ENCODE measurements around the gene MEF2D. TPM values are rescaled to one million over a fixed set of nuclear protein-coding genes. Genes with fewer than 3 reads are reported as not detected.

MEF2D gene
- polyA plus RNA-seq, 4 donors, result 23.3 to 24.8 (median 24.3) TPM

- DNase-seq (ENCODE audit: low read depth in 4 of 4, low spot score in 3 of 4), result no peak
These were observed 52.2 kb downstream of the MEF2D start for GRCh38 chr1:156448134-156448967.

- DNase-seq (ENCODE audit: low read depth in 4 of 4, low spot score in 3 of 4), result peak; percentile 63 to 71 (median 66)
These were observed 54.7 kb downstream of the MEF2D start for GRCh38 chr1:156445789-156446263.

- DNase-seq (ENCODE audit: low read depth in 4 of 4, low spot score in 3 of 4), result no peak
These were observed 56.1 kb downstream of the MEF2D start for GRCh38 chr1:156444407-156445001.

GRCh38 chr1:156443286-156443685, 57.3 kb downstream of the MEF2D start:
- DNase-seq (ENCODE audit: low read depth in 4 of 4, low spot score in 3 of 4), result no peak

- DNase-seq (ENCODE audit: low read depth in 4 of 4, low spot score in 3 of 4), result no peak
These were observed 59.7 kb downstream of the MEF2D start for GRCh38 chr1:156440654-156441437.

GRCh38 chr1:156439777-156440183, 60.8 kb downstream of the MEF2D start:
- no peak for DNase-seq (ENCODE audit: low read depth in 4 of 4, low spot score in 3 of 4)

GRCh38 chr1:156439036-156439776, 61.4 kb downstream of the MEF2D start:
- DNase-seq (ENCODE audit: low read depth in 4 of 4, low spot score in 3 of 4), result no peak

GRCh38 chr1:156438278-156438987, 62.1 kb downstream of the MEF2D start:
- DNase-seq (ENCODE audit: low read depth in 4 of 4, low spot score in 3 of 4), result no peak

GRCh38 chr1:156437037-156437867, 63.3 kb downstream of the MEF2D start:
- DNase-seq (ENCODE audit: low read depth in 4 of 4, low spot score in 3 of 4), result no peak

GRCh38 chr1:156436141-156437036, 64.2 kb downstream of the MEF2D start:
- DNase-seq (ENCODE audit: low read depth in 4 of 4, low spot score in 3 of 4), result no peak

GRCh38 chr1:156435545-156436140, 64.9 kb downstream of the MEF2D start:
- DNase-seq (ENCODE audit: low read depth in 4 of 4, low spot score in 3 of 4), result no peak

GRCh38 chr1:156434989-156435544, 65.5 kb downstream of the MEF2D start:
- no peak for DNase-seq (ENCODE audit: low read depth in 4 of 4, low spot score in 3 of 4)

GRCh38 chr1:156433602-156434001, 67.0 kb downstream of the MEF2D start:
- DNase-seq (ENCODE audit: low read depth in 4 of 4, low spot score in 3 of 4), result no peak

GRCh38 chr1:156433032-156433431, 67.5 kb downstream of the MEF2D start:
- DNase-seq (ENCODE audit: low read depth in 4 of 4, low spot score in 3 of 4), result no peak

GRCh38 chr1:156432669-156433018, 67.9 kb downstream of the MEF2D start:
- no peak for DNase-seq (ENCODE audit: low read depth in 4 of 4, low spot score in 3 of 4)

- no peak for DNase-seq (ENCODE audit: low read depth in 4 of 4, low spot score in 3 of 4)
These were observed 68.6 kb downstream of the MEF2D start for GRCh38 chr1:156431769-156432668.

Measured in right renal pelvis (tissue), 4 donors.